Upper lobe of left lung (tissue), 6 donors: Measurements from ENCODE around the gene CLHC1. TPM values are rescaled to one million over a fixed set of nuclear protein-coding genes. Genes with fewer than 3 reads are reported as not detected.
"Not testable (repeated sequence)": the region's sequence is repeated elsewhere in the genome, so short reads cannot be mapped to it uniquely, and the experiment has no call there.

Experiments used
- ATAC-seq, 2 donors: fragments of 200-7000 bp; cut with Tn5 transposase; one replicate each; pipeline ENCODE4 v1.9.1; 2022; ENCODE audit warnings: mild to moderate bottlenecking in 2 of 2, moderate library complexity in 2 of 2; ENCODE audit not compliant: low FRiP score in 2 of 2
- DNase-seq, 2 donors: peaks; one replicate each; pipeline ENCODE4 v3.0.0-alpha.2; 2019 to 2020
- H3K27ac ChIP-seq, 4 donors: fragments of 200-600 bp; sonication (generic); one replicate each; pipeline ENCODE4 v1.5.1; 2016 to 2019
- H3K27me3 ChIP-seq, 4 donors: fragments of 200-600 bp; sonication (generic); one replicate each; pipeline ENCODE4 v1.5.1; 2017 to 2019
- H3K36me3 ChIP-seq, 4 donors: fragments of 200-600 bp; sonication (generic); one replicate each; pipeline ENCODE4 v1.5.1; 2016 to 2019
- H3K4me1 ChIP-seq, 4 donors: fragments of 200-600 bp; sonication (generic); one replicate each; pipeline ENCODE4 v1.5.1; 2018 to 2019
- H3K4me3 ChIP-seq, 4 donors: fragments of 200-600 bp; sonication (generic); one replicate each; pipeline ENCODE4 v1.5.1; 2017 to 2019; ENCODE audit warnings: mild to moderate bottlenecking in 2 of 4, moderate library complexity in 1 of 4
- H3K9me3 ChIP-seq, 4 donors: fragments of 200-600 bp; sonication (generic); one replicate each; pipeline ENCODE4 v1.5.1; 2018 to 2019
- EP300 ChIP-seq, 4 donors: sonication (generic); formaldehyde crosslinking; IDR thresholded peaks; one replicate each; pipeline ENCODE4 v1.5.1; 2017; ENCODE audit warnings: antibody characterized with exemption in 4 of 4, control low read depth in 2 of 4
- POLR2A ChIP-seq, 4 donors: fragments of 450-650 bp; IDR thresholded peaks; one replicate each; pipeline ENCODE4 v1.5.1; 2016 to 2017; ENCODE audit warnings: antibody characterized with exemption in 4 of 4, mild to moderate bottlenecking in 2 of 4
- POLR2AphosphoS5 ChIP-seq, 2 donors: sonication (generic); formaldehyde crosslinking; IDR thresholded peaks; one replicate each; pipeline ENCODE4 v1.5.1; 2017; ENCODE audit warnings: antibody characterized with exemption in 2 of 2
- WGBS, 2 donors: methylation state at CpG; one replicate each; pipeline ENCODE4 v1.1.5; 2017 to 2018; 5-methylcytosine and 5-hydroxymethylcytosine counted together
- total RNA-seq, 6 donors: library from RNA; depleted of rRNA in 4 of 6; stranded (reverse); fragments of >200 nt in 4 of 6; gene quantifications; one replicate each; pipeline versions ENCODE4 v1.1.0 to v1.2.1, GENCODE V29; 2016 to 2021
- TF ChIP-seq, protein P1 (sequence below), 6 experiments: fragments of 450-650 bp in 4 of 6; fragments of 200-600 bp in 2 of 6; sonication (generic) in 2 of 6; IDR thresholded peaks; one replicate each; pipeline ENCODE4 v1.5.1; 2016 to 2019; ENCODE audit warnings: antibody characterized with exemption in 6 of 6
- donor health status: DM: no; HTN: no; CAD: no; lungs with moderate emphysema.
- donor health status: DM: no; HTN: yes; CAD: no; lungs with severe emphysema.

The CLHC1 gene
- total RNA-seq, 6 donors from 2014 or later, result 3.7 to 27.1 (median 11.9) TPM

GRCh38 chr2:55230551-55230950, 1.5 kb downstream of the CLHC1 start:
- peaks cover 28 to 54% (median 36%) of the 10 kb centered on the region in 4 donors for H3K4me1 ChIP-seq

DNA sequence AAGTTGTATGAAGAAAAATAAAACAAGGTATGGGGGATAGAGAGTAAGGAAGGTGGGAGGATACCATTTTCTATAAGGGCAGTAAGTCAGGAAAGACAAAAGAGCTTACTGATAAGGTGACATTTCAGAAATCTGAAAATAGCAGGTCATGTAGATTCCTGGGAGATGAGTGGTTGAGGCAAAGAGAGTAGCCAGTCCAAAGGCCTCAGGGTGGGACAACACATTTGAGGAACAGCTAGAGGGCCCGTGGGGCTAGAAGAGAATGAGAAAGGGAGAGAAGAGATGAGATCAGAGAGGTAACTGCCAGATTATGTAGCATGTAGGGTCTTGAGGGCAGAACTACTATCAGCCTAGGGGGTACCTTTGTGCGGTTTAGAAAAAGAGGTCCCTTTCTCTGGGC, 2.9 kb downstream of the CLHC1 start:
- Histone ChIP-seq H3K4me3 (no peak overlapping the region), H3K9me3 (no peaks in the 10 kb centered on the region), H3K4me1 (peaks cover 15 to 42% (median 32%) of the 10 kb centered on the region in 4 donors), H3K36me3 (peaks cover 0 to 8% (median 1%) of the 10 kb centered on the region in 4 donors), H3K27me3 (no peaks in the 10 kb centered on the region), H3K27ac (peak overlapping the region in 1 of 4 donors; percentile 26)
- no peak for TF ChIP-seq POLR2A (IDR thresholded peaks at IDR 0.05)
- no peak for TF ChIP-seq POLR2AphosphoS5 (IDR thresholded peaks at IDR 0.05)
- TF ChIP-seq EP300 (IDR thresholded peaks at IDR 0.05), result no peak
- TF ChIP-seq, protein P1, sequence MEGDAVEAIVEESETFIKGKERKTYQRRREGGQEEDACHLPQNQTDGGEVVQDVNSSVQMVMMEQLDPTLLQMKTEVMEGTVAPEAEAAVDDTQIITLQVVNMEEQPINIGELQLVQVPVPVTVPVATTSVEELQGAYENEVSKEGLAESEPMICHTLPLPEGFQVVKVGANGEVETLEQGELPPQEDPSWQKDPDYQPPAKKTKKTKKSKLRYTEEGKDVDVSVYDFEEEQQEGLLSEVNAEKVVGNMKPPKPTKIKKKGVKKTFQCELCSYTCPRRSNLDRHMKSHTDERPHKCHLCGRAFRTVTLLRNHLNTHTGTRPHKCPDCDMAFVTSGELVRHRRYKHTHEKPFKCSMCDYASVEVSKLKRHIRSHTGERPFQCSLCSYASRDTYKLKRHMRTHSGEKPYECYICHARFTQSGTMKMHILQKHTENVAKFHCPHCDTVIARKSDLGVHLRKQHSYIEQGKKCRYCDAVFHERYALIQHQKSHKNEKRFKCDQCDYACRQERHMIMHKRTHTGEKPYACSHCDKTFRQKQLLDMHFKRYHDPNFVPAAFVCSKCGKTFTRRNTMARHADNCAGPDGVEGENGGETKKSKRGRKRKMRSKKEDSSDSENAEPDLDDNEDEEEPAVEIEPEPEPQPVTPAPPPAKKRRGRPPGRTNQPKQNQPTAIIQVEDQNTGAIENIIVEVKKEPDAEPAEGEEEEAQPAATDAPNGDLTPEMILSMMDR (IDR thresholded peaks at IDR 0.05), result no peak
- ATAC-seq (no peak), DNase-seq (no peak)
- 96 to 98% methylated on average over 2 of the region's 2 CpGs for WGBS, 2 donors

More at GRCh38 chr2:55230551-55230950, 1.5 kb downstream of the CLHC1 start:
- no peaks in the 10 kb centered on the region for H3K9me3 ChIP-seq
- DNase-seq (no peak), ATAC-seq (no peak)
- no peak overlapping the region for H3K4me3 ChIP-seq
- no peaks in the 10 kb centered on the region for H3K27me3 ChIP-seq
- TF ChIP-seq EP300 (IDR thresholded peaks at IDR 0.05), result no peak
- TF ChIP-seq POLR2A (IDR thresholded peaks at IDR 0.05), result no peak
- TF ChIP-seq POLR2AphosphoS5 (IDR thresholded peaks at IDR 0.05), result no peak
- TF ChIP-seq, protein P1 (IDR thresholded peaks at IDR 0.05), result no peak
- 94 to 99% methylated on average over 3 of the region's 3 CpGs for WGBS, 2 donors
- H3K27ac ChIP-seq, result no peak overlapping the region
- peaks cover 7 to 21% (median 14%) of the 10 kb centered on the region in 4 donors for H3K36me3 ChIP-seq

- no peaks in the 10 kb centered on the region for H3K36me3 ChIP-seq
- DNase-seq, result no peak
- no peak for ATAC-seq
Measured at GRCh38 chr2:55228226-55228563, 3.9 kb downstream of the CLHC1 start.

GRCh38 chr2:55227437-55228225, 4.5 kb downstream of the CLHC1 start:
- H3K9me3 ChIP-seq, DNase-seq, H3K27me3 ChIP-seq, ATAC-seq, H3K4me3 ChIP-seq, H3K36me3 ChIP-seq: not testable (repeated sequence)
- WGBS, 2 donors, result 64 to 66% methylated on average over 7 of the region's 7 CpGs
- Histone ChIP-seq H3K4me1 (peaks cover 6 to 30% (median 26%) of the 10 kb centered on the region in 4 donors), H3K27ac (peak overlapping the region; percentile 64 to 78 (median 76))
- TF ChIP-seq POLR2AphosphoS5 (IDR thresholded peaks at IDR 0.05) (peak; percentile 16 to 38), POLR2A (IDR thresholded peaks at IDR 0.05) (peak in 1 of 4 donors; percentile 36), EP300 (IDR thresholded peaks at IDR 0.05) (peak in 2 of 4 donors; percentile 76 to 97)

More at GRCh38 chr2:55228226-55228563, 3.9 kb downstream of the CLHC1 start:
- Histone ChIP-seq H3K4me3 (no peak overlapping the region), H3K27me3 (no peaks in the 10 kb centered on the region), H3K4me1 (peaks cover 6 to 31% (median 23%) of the 10 kb centered on the region in 4 donors), H3K27ac (peak overlapping the region; percentile 64 to 78 (median 76)), H3K9me3 (no peaks in the 10 kb centered on the region)
- TF ChIP-seq POLR2AphosphoS5 (IDR thresholded peaks at IDR 0.05), result no peak
- TF ChIP-seq POLR2A (IDR thresholded peaks at IDR 0.05), result no peak
- TF ChIP-seq EP300 (IDR thresholded peaks at IDR 0.05), result no peak
- TF ChIP-seq, protein P1 (IDR thresholded peaks at IDR 0.05), result no peak

DNA sequence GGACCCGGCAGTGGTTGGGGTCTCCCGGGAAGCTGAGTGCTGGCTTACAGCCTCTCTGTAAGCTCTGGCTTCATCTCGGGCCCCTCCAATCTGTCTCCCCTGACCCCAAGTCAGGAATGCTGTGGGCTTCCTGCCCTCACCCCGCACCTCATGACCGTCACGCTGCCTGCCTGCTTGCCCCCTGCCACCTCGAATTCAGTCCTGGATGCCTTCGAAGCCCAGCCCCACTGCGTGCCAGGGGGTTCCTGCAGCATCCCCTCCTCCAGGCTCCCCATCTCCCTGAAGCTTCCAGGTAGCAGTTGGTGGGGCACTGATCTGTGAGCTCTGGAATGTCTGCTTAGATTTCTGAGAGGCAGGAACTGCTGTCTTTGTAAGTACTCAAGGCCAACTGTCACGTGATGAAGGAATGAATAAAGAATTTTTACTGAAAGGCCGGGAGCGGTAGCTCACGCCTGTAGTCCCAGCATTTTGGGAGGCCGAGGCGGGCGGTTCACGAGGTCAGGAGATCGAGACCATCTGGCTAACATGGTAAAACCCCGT, 6.5 kb downstream of the CLHC1 start:
- TF ChIP-seq POLR2AphosphoS5 (IDR thresholded peaks at IDR 0.05) (no peak), EP300 (IDR thresholded peaks at IDR 0.05) (no peak), POLR2A (IDR thresholded peaks at IDR 0.05) (no peak)
- TF ChIP-seq, protein P1 (IDR thresholded peaks at IDR 0.05), result no peak
- Histone ChIP-seq H3K36me3 (no peaks in the 10 kb centered on the region), H3K27me3 (no peaks in the 10 kb centered on the region), H3K4me1 (peaks cover 6 to 21% (median 17%) of the 10 kb centered on the region in 4 donors), H3K9me3 (no peaks in the 10 kb centered on the region), H3K4me3 (no peak overlapping the region), H3K27ac (no peak overlapping the region)
- WGBS, 2 donors, result 88 to 92% methylated on average over 18 of the region's 19 CpGs
- DNase-seq (peak in 1 of 2 donors; percentile 31), ATAC-seq (no peak)
